HepG2 (cell line): ENCODE measurements around the gene PLGRKT. TPM values are rescaled to one million over a fixed set of nuclear protein-coding genes. Genes with fewer than 3 reads are reported as not detected.

Experiments
- ATAC-seq: fragments of 200-7000 bp; cut with Tn5 transposase; 3 replicates; pipeline ENCODE4 v1.9.1; 2020; ENCODE audit warnings: mild to moderate bottlenecking, moderate library complexity
- BruUV-seq: library from RNA; stranded (reverse); fragments of 400-500 nt; replicated peaks from 2 replicates; lab custom pipeline; 2021; lab: Mats Ljungman, UMichigan
- CTCF ChIA-PET: fragments of 300-600 bp; formaldehyde crosslinking; extraction: SDS; loops from one replicate; lab custom pipeline; 2021; ENCODE audit warnings: low total read pairs, inconsistent platforms, low intra/inter-chr PET ratio; lab: Yijun Ruan, JAX
- POLR2A ChIA-PET: fragments of 350-600 bp; sonication (Branson Sonifier 250); formaldehyde crosslinking; loops from one replicate; lab custom pipeline; 2020; ENCODE audit warnings: antibody characterized with exemption, inconsistent platforms; lab: Yijun Ruan, JAX
- DNase-seq: peaks from one replicate; pipeline ENCODE4 v3.0.0-alpha.2; 2015; ENCODE audit warnings: low spot score
- FAIRE-seq: peaks from 3 replicates; lab custom pipeline; 2011; peaks lifted over from hg19 to GRCh38; lab: Jason Lieb, UNC
- H2AFZ ChIP-seq: one replicate; pipeline ENCODE4 v1.6.1; 2011; ENCODE audit warnings: low read length, inconsistent platforms
- H3K27ac ChIP-seq: fragments of 300-600 bp; 3 replicates; pipeline ENCODE4 v1.8.0; 2011; ENCODE audit warnings: mixed run types, mild to moderate bottlenecking, mixed read lengths, low read length, inconsistent platforms; ENCODE audit not compliant: insufficient read depth; ENCODE audit errors: extremely low read length
- H3K27me3 ChIP-seq, 2 experiments: fragments of 200-600 bp in 1 of 2; 2 replicates in 1 of 2; 3 replicates in 1 of 2; pipeline versions ENCODE4 v1.6.0 to v1.8.0; 2011; ENCODE audit warnings: low read length in 2 of 2, mild to moderate bottlenecking in 2 of 2, moderate library complexity in 2 of 2, inconsistent platforms in 1 of 2; ENCODE audit not compliant: insufficient read depth in 2 of 2, control insufficient read depth in 1 of 2
- H3K36me3 ChIP-seq, 2 experiments: fragments of 200-600 bp in 1 of 2; replicated peaks in 1 of 2; 2 replicates in 1 of 2; 3 replicates in 1 of 2; pipeline versions ENCODE4 v1.5.1 to v1.8.0; 2011; ENCODE audit warnings: low read length in 2 of 2, inconsistent platforms in 1 of 2; ENCODE audit not compliant: insufficient read depth in 2 of 2, control insufficient read depth in 1 of 2
- H3K4me1 ChIP-seq: 2 replicates; pipeline ENCODE4 v1.5.1; 2012; ENCODE audit warnings: low read length, inconsistent platforms; ENCODE audit not compliant: insufficient read depth
- H3K4me2 ChIP-seq: 2 replicates; pipeline ENCODE4 v1.6.0; 2011; ENCODE audit warnings: low read depth, low read length, inconsistent platforms
- H3K4me3 ChIP-seq, 3 experiments: fragments of 200-600 bp in 1 of 3; sonication (generic), shearing (Covaris generic) in 1 of 3; replicated peaks in 1 of 3; 2 replicates each; pipeline ENCODE4 v1.5.1; 2011 to 2016; ENCODE audit warnings: low read length in 3 of 3, inconsistent platforms in 2 of 3, low read depth in 2 of 3, mild to moderate bottlenecking in 2 of 3, control low read depth in 1 of 3, mixed read lengths in 1 of 3; ENCODE audit not compliant: insufficient read depth in 1 of 3
- H3K79me2 ChIP-seq: one replicate; pipeline ENCODE4 v1.6.1; 2011; ENCODE audit warnings: low read length, inconsistent platforms; ENCODE audit not compliant: insufficient read depth
- H3K9ac ChIP-seq: 2 replicates; pipeline ENCODE4 v1.6.0; 2011; ENCODE audit warnings: mild to moderate bottlenecking, low read depth, low read length, inconsistent platforms; ENCODE audit not compliant: insufficient read depth
- H3K9me3 ChIP-seq: 2 replicates; pipeline ENCODE4 v1.5.1; 2012; ENCODE audit warnings: mild to moderate bottlenecking, low read length
- H4K20me1 ChIP-seq: 2 replicates; pipeline ENCODE4 v1.6.0; 2011; ENCODE audit warnings: inconsistent platforms, mild to moderate bottlenecking, low read length, moderate library complexity; ENCODE audit not compliant: insufficient read depth
- CCAR2 ChIP-seq: fragments of 200-400 bp; formaldehyde crosslinking; optimal IDR thresholded peaks from 2 replicates; pipeline ENCODE3; 2018; ENCODE audit warnings: low read depth, mild to moderate bottlenecking, low read length, moderate library complexity
- ETV6 ChIP-seq: sonication (generic); formaldehyde crosslinking; conservative IDR thresholded peaks from 2 replicates; pipeline ENCODE4 v1.4.0; 2020; ENCODE audit warnings: missing genetic modification reagents
- FOXM1 ChIP-seq: sonication (generic); formaldehyde crosslinking; IDR thresholded peaks from 2 replicates; pipeline ENCODE4 v1.5.0; 2020; ENCODE audit warnings: missing genetic modification reagents
- MLLT10 ChIP-seq: sonication (generic); formaldehyde crosslinking; IDR thresholded peaks from 2 replicates; pipeline ENCODE4 v1.4.0; 2020; ENCODE audit warnings: missing genetic modification reagents
- MXD4 ChIP-seq: IDR thresholded peaks from 2 replicates; pipeline ENCODE4 v1.6.1; 2016; ENCODE audit warnings: mild to moderate bottlenecking, missing biosample characterization, missing genetic modification reagents
- NONO ChIP-seq, 2 experiments: fragments of 450-650 bp in 1 of 2; sonication (generic) in 1 of 2; formaldehyde crosslinking in 1 of 2; IDR thresholded peaks in 1 of 2; conservative IDR thresholded peaks in 1 of 2; 2 replicates each; pipeline versions ENCODE4 v1.6.1 to v1.8.0; 2017 to 2022; ENCODE audit warnings: mild to moderate bottlenecking in 1 of 2, missing genetic modification reagents in 1 of 2, moderate library complexity in 1 of 2
- RAD21 ChIP-seq: fragments of 450-650 bp; formaldehyde crosslinking; IDR thresholded peaks from 2 replicates; pipeline ENCODE4 v1.5.0; 2020; ENCODE audit warnings: mild to moderate bottlenecking
- RORA ChIP-seq: sonication (generic); formaldehyde crosslinking; IDR thresholded peaks from 2 replicates; pipeline ENCODE4 v1.5.0; 2020; ENCODE audit warnings: mild to moderate bottlenecking, missing genetic modification reagents, moderate library complexity
- SMYD3 ChIP-seq: sonication (generic); formaldehyde crosslinking; IDR thresholded peaks from 2 replicates; pipeline ENCODE4 v1.8.1; 2023; ENCODE audit warnings: mild to moderate bottlenecking, missing genetic modification reagents
- SOX13 ChIP-seq, 3 experiments: fragments of 450-650 bp in 1 of 3; sonication (generic) in 1 of 3; formaldehyde crosslinking in 1 of 3; IDR thresholded peaks in 2 of 3; conservative IDR thresholded peaks in 1 of 3; 2 replicates each; pipeline versions ENCODE4 v1.5.0 to v1.6.1; 2016 to 2020; ENCODE audit warnings: antibody characterized with exemption in 1 of 3, mild to moderate bottlenecking in 1 of 3, missing compliant biosample characterization in 1 of 3, missing genetic modification reagents in 1 of 3, moderate library complexity in 1 of 3
- STAG1 ChIP-seq: sonication (generic); formaldehyde crosslinking; IDR thresholded peaks from 2 replicates; pipeline ENCODE4 v1.4.0; 2020; ENCODE audit warnings: missing genetic modification reagents
- ZNF20 ChIP-seq: sonication (generic); formaldehyde crosslinking; IDR thresholded peaks from 2 replicates; pipeline ENCODE4 v1.4.0; 2020; ENCODE audit warnings: mild to moderate bottlenecking, moderate library complexity, missing genetic modification reagents
- ZNF225 ChIP-seq: sonication (generic); formaldehyde crosslinking; IDR thresholded peaks from 2 replicates; pipeline ENCODE4 v1.4.0; 2020; ENCODE audit warnings: mild to moderate bottlenecking, missing genetic modification reagents
- ZNF382 ChIP-seq: sonication (generic); formaldehyde crosslinking; IDR thresholded peaks from 2 replicates; pipeline ENCODE4 v1.5.0; 2020; ENCODE audit warnings: missing genetic modification reagents, mild to moderate bottlenecking, borderline replicate concordance
- ZNF431 ChIP-seq: sonication (generic); formaldehyde crosslinking; IDR thresholded peaks from 2 replicates; pipeline ENCODE4 v1.9.0; 2022; ENCODE audit warnings: missing genetic modification reagents, low read depth, mild to moderate bottlenecking, borderline replicate concordance
- ZNF446 ChIP-seq: sonication (generic); formaldehyde crosslinking; IDR thresholded peaks from 2 replicates; pipeline ENCODE4 v1.5.0; 2020; ENCODE audit warnings: mild to moderate bottlenecking, missing genetic modification reagents
- WGBS: methylation state at CpG from one replicate; pipeline ENCODE4 v1.1.6; 2017; ENCODE audit warnings: low lambda C conversion rate; 5-methylcytosine and 5-hydroxymethylcytosine counted together
- in situ Hi-C: cut with HindIII; loops from 2 replicates; pipeline ENCODE4 v1.10.0; 2017; ENCODE audit warnings: low pct_unique_long_range_greater_than_20kb; ENCODE audit not compliant: extremely low pct_ligation_motif_present
- intact Hi-C: fragments of 100-400 bp; cut with micrococcal nuclease; formaldehyde crosslinking; loops from one replicate; pipeline ENCODE4 v1.10.0; 2022; ENCODE audit not compliant: unreplicated experiment
- polyA plus RNA-seq, 8 experiments: library from polyadenylated mRNA; depleted of rRNA in 3 of 8; stranded (reverse) in 7 of 8; unstranded in 1 of 8; fragments of >200 nt; fragmentation: Illumina TruSeq in 4 of 8; extraction: Trizol in 4 of 8; gene quantifications; 2 replicates each; pipeline versions ENCODE4 v1.2.1 to v1.2.3, GENCODE V29; 2011 to 2016; ENCODE audit warnings: low read depth in 4 of 8, missing spikeins in 1 of 8, mixed read lengths in 1 of 8; ENCODE audit not compliant: insufficient read depth in 1 of 8
- total RNA-seq, 5 experiments: library from RNA; depleted of rRNA; stranded (reverse); fragments of >200 nt; fragmentation: Illumina TruSeq; extraction: Trizol; gene quantifications; 2 replicates each; pipeline ENCODE4 v1.2.3, GENCODE V29; 2016; ENCODE audit warnings: low read depth in 1 of 5
- TF ChIP-seq, protein P1 (sequence below): sonication (generic); formaldehyde crosslinking; IDR thresholded peaks from 2 replicates; pipeline ENCODE4 v1.4.0; 2020; ENCODE audit warnings: missing genetic modification reagents
- TF ChIP-seq, protein P2 (sequence below): sonication (generic); formaldehyde crosslinking; IDR thresholded peaks from 2 replicates; pipeline ENCODE4 v1.4.0; 2020; ENCODE audit warnings: low read depth, mild to moderate bottlenecking, missing genetic modification reagents
- TF ChIP-seq, protein P3 (sequence below): IDR thresholded peaks from 2 replicates; pipeline ENCODE4 v1.6.1; 2016; ENCODE audit warnings: low read depth, missing genetic modification reagents, missing compliant biosample characterization

The PLGRKT gene
- total and polyA plus RNA-seq, 2 of the 13 experiments (the other 11 are each of a cell fraction or from before 2014, with no cell fraction given), result 5.0 to 15.8 TPM

DNA sequence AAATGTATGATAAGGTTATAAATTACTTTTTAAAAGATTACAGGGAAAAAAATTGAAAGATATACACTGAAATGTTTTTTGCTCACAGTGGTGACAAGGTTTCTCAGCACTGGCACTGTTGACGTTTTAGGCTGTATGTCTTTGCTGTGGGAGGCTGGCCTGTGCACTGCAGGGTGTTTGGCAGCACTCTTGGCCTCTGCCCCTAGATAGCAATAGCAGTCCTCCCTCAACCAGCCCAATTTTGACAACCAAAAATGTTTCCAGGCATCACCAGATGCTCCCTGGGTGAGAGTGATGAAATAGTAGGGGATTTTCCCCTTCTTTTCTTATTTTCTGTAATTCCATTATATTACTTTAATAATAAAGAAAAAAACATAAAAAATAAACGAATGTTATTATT is 15.9 kb upstream of the PLGRKT start:
- no TSS peak for BruUV-seq
- DNase-seq (no peak), FAIRE-seq (no peak), ATAC-seq (no peak)
- peaks cover 8% of the 10 kb centered on the region for H3K4me1 ChIP-seq
- CTCF ChIA-PET, result no interaction called here
- intact Hi-C loops (loop anchor here (5.0 kb wide), 1 partner anchor 319 kb away; no protein-coding TSS in a partner anchor), in situ Hi-C loops (no loop called here)
- no peaks in the 10 kb centered on the region for H3K79me2 ChIP-seq
- no peaks in the 10 kb centered on the region for H4K20me1 ChIP-seq
- no peak overlapping the region for H2AFZ ChIP-seq
- H3K27me3 ChIP-seq, result no peaks in the 10 kb centered on the region
- 2% methylated on average over 2 of the region's 2 CpGs for WGBS
- H3K9ac ChIP-seq, result no peak overlapping the region
- H3K36me3 ChIP-seq, result no peaks in the 10 kb centered on the region
- no peak overlapping the region for H3K27ac ChIP-seq
- no peaks in the 10 kb centered on the region for H3K9me3 ChIP-seq
- no peak overlapping the region for H3K4me3 ChIP-seq
- no peak overlapping the region for H3K4me2 ChIP-seq
- POLR2A ChIA-PET, result no interaction called here
- TF ChIP-seq ZNF20 (CRISPR knock-in tag) (no peak), RAD21 (CRISPR knock-in tag) (no peak), ZNF446 (CRISPR knock-in tag) (no peak), ZNF225 (CRISPR knock-in tag) (no peak), ZNF382 (CRISPR knock-in tag) (no peak), STAG1 (CRISPR knock-in tag) (no peak), MLLT10 (CRISPR knock-in tag) (no peak), CCAR2 (no peak), ETV6 (CRISPR knock-in tag) (no peak), NONO (IDR thresholded peaks at IDR 0.05) (no peak), NONO (CRISPR knock-in tag; conservative IDR thresholded peaks at IDR 0.05) (no peak), SOX13 (IDR thresholded peaks at IDR 0.05) (no peak), SOX13 (CRISPR knock-in tag; conservative IDR thresholded peaks at IDR 0.05 in 1 of 2, IDR thresholded peaks at IDR 0.05 in 1 of 2) (no peak), ZNF431 (CRISPR knock-in tag) (no peak), RORA (CRISPR knock-in tag) (no peak), MXD4 (no peak), FOXM1 (no peak), SMYD3 (CRISPR knock-in tag) (no peak)
- TF ChIP-seq, protein P1, sequence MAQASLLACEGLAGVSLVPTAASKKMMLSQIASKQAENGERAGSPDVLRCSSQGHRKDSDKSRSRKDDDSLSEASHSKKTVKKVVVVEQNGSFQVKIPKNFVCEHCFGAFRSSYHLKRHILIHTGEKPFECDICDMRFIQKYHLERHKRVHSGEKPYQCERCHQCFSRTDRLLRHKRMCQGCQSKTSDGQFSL (CRISPR knock-in tag), result no peak
- TF ChIP-seq, protein P2, sequence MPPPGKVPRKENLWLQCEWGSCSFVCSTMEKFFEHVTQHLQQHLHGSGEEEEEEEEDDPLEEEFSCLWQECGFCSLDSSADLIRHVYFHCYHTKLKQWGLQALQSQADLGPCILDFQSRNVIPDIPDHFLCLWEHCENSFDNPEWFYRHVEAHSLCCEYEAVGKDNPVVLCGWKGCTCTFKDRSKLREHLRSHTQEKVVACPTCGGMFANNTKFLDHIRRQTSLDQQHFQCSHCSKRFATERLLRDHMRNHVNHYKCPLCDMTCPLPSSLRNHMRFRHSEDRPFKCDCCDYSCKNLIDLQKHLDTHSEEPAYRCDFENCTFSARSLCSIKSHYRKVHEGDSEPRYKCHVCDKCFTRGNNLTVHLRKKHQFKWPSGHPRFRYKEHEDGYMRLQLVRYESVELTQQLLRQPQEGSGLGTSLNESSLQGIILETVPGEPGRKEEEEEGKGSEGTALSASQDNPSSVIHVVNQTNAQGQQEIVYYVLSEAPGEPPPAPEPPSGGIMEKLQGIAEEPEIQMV, result no peak
- TF ChIP-seq, protein P3, sequence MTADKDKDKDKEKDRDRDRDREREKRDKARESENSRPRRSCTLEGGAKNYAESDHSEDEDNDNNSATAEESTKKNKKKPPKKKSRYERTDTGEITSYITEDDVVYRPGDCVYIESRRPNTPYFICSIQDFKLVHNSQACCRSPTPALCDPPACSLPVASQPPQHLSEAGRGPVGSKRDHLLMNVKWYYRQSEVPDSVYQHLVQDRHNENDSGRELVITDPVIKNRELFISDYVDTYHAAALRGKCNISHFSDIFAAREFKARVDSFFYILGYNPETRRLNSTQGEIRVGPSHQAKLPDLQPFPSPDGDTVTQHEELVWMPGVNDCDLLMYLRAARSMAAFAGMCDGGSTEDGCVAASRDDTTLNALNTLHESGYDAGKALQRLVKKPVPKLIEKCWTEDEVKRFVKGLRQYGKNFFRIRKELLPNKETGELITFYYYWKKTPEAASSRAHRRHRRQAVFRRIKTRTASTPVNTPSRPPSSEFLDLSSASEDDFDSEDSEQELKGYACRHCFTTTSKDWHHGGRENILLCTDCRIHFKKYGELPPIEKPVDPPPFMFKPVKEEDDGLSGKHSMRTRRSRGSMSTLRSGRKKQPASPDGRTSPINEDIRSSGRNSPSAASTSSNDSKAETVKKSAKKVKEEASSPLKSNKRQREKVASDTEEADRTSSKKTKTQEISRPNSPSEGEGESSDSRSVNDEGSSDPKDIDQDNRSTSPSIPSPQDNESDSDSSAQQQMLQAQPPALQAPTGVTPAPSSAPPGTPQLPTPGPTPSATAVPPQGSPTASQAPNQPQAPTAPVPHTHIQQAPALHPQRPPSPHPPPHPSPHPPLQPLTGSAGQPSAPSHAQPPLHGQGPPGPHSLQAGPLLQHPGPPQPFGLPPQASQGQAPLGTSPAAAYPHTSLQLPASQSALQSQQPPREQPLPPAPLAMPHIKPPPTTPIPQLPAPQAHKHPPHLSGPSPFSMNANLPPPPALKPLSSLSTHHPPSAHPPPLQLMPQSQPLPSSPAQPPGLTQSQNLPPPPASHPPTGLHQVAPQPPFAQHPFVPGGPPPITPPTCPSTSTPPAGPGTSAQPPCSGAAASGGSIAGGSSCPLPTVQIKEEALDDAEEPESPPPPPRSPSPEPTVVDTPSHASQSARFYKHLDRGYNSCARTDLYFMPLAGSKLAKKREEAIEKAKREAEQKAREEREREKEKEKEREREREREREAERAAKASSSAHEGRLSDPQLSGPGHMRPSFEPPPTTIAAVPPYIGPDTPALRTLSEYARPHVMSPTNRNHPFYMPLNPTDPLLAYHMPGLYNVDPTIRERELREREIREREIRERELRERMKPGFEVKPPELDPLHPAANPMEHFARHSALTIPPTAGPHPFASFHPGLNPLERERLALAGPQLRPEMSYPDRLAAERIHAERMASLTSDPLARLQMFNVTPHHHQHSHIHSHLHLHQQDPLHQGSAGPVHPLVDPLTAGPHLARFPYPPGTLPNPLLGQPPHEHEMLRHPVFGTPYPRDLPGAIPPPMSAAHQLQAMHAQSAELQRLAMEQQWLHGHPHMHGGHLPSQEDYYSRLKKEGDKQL (CRISPR knock-in tag), result no peak
